ENCODE data around the gene LRPAP1.

Gene LRPAP1

DNA sequence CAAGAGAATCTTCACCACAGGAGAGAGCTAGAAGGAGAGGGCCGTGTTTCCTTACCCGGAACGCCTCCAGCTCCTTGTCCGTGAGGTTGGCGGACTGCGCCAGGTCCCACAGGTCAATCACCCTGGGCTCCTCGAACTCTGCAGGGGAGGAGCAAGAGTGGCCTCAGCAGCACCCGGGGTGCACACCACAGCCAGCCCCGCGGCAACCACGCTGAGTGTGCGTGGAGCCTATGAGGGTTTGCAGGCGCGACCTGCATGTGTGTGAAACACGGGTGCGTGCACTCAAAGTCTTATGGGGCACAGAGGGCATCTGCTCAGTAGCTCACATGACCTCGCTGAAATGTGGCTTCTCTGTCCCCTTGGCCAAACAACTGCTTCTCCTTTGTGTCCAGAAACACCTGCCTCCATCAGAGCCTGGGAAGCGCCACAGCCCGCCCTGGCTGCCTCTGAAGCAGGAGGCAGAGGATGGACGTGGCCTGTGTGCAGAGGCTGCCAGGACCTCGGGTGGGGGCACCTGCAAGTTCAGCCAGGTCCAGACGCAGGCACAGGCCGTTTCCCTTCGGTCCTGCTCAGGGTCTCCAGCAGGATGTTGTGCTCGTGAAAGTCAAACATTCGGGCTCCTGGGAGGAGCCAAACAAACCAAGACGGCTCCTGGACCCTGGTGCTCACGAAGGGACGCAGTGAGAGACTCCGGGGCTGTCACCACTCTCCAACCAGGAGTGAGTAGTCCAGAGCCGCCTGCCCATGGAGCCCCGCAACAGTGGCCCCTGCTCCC, 16.0 kb downstream of the LRPAP1 start:
- no peak for DNase-seq (ENCODE audit: low read depth)
- TF ChIP-seq, protein P1, sequence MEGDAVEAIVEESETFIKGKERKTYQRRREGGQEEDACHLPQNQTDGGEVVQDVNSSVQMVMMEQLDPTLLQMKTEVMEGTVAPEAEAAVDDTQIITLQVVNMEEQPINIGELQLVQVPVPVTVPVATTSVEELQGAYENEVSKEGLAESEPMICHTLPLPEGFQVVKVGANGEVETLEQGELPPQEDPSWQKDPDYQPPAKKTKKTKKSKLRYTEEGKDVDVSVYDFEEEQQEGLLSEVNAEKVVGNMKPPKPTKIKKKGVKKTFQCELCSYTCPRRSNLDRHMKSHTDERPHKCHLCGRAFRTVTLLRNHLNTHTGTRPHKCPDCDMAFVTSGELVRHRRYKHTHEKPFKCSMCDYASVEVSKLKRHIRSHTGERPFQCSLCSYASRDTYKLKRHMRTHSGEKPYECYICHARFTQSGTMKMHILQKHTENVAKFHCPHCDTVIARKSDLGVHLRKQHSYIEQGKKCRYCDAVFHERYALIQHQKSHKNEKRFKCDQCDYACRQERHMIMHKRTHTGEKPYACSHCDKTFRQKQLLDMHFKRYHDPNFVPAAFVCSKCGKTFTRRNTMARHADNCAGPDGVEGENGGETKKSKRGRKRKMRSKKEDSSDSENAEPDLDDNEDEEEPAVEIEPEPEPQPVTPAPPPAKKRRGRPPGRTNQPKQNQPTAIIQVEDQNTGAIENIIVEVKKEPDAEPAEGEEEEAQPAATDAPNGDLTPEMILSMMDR (IDR thresholded peaks at IDR 0.05; ENCODE audit: insufficient read depth, low read depth, low read length, missing control alignments) = no peak
- H3K4me3 ChIP-seq (ENCODE audit: low read depth, low read length) = no peak overlapping the region

DNA sequence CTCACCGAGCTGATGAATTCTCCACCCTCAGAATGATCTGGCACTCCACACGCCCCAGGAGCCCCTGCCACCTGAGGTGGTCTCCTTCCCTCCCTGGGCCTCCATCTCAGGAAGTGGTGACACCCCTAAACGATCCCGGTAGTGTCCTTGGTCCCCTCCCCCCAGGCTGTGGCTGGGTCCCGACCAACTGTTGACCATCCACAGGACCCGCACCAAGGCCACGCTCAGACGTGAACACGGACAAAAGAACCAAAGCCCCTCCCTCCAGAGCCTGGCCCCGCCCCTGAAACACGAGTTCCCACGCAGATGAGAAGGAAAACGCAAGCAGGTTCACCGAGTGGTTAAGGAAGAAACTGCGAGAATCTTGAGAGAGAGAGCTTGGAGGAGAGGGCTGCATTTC, 16.6 kb downstream of the LRPAP1 start:
- TF ChIP-seq, protein P1 (IDR thresholded peaks at IDR 0.05; ENCODE audit: insufficient read depth, low read depth, low read length, missing control alignments) = no peak
- no peak for DNase-seq (ENCODE audit: low read depth)

DNA sequence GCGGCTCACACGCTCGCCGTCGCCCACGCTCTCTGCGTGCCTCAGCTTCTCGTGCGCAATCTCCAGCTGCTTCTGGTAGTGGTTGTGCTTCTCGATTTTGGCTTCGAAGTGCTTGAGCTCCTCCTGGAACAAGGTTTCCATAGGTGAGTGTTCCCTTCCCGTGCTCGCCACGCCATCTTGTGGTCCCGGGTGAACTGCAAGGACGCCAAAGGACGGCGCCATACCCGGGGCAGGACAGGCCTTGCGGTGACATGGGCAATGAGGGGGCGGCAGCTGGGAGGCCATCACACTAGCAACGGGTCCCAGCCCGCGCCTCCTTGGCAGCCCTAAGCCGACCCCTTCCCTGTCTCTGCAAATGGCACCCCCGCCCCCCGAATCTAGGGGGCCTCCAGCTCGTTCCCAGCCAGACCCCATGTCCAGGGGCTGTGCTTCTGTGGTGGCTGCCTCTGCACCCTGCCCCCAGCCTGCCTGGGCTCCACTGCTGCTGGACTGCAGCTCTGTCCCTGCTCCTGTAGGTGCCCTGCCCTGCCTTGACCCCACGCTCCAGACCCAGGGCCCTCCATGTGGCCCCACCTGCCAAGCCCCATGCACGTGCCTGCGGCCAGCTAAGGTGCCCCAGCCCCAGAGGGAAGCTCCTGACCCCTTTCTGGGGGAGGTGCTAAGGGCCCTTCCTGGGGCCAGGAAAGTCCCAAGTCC, 17.3 kb downstream of the LRPAP1 start:
- TF ChIP-seq, protein P1 (IDR thresholded peaks at IDR 0.05; ENCODE audit: insufficient read depth, low read depth, low read length, missing control alignments) = no peak
- no peak for DNase-seq (ENCODE audit: low read depth)
- no peak overlapping the region for H3K4me3 ChIP-seq (ENCODE audit: low read depth, low read length)

More for the DNA sequence above, 16.6 kb downstream of the LRPAP1 start:
- no peak overlapping the region for H3K4me3 ChIP-seq (ENCODE audit: low read depth, low read length)

DNA sequence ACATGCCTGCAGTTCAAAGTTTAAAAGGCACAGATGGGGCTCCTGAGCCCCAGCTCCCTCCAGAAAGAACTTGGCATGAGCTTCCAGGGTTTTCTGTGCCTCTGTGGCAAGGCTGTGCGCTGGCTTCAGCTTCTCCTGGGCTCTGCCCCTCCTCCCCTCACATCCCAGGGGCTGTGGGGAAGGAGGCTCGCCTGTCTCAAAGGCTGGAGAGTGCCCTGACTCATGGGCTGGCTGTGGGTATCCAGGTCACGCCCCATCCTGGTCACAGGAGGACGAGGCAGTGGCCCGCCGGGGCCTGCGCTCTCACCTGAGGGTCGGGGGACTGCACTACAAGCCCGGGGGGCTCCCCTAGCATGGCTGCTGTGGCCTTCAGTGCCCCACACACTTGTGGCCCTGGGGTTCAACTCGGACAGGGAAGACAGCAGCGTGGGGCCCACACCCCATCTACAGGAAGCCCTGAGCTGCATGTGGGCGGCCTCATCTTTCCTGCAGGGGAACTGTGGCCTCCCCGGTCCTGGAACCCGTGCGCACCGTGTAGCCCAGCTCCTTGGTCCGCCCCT, 17.9 kb downstream of the LRPAP1 start:
- no peak overlapping the region for H3K4me3 ChIP-seq (ENCODE audit: low read depth, low read length)
- no peak for DNase-seq (ENCODE audit: low read depth)
- TF ChIP-seq, protein P1 (IDR thresholded peaks at IDR 0.05; ENCODE audit: insufficient read depth, low read depth, low read length, missing control alignments) = no peak

DNA sequence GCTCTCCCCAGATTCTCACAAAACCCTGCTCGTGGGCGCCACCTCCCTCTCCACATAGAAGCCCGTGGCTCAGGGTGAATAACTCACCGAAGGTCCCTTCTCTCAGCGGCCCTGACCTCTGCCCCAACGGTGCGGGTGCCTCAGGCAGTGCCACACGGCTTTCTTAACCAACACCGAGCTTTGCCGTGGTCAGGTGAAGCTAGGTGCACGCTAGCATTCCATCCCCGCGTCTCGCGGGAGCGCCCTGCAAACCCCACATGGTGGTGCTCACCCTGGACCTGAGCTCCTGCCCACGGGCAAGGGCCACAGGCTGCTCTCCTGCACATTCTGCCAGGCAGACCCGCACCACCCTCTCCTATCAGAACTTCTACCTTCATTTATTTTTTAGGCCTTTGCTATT, 18.4 kb downstream of the LRPAP1 start:
- TF ChIP-seq, protein P1 (IDR thresholded peaks at IDR 0.05; ENCODE audit: insufficient read depth, low read depth, low read length, missing control alignments) = no peak
- DNase-seq (ENCODE audit: low read depth) = no peak
- H3K4me3 ChIP-seq (ENCODE audit: low read depth, low read length) = no peak overlapping the region

DNA sequence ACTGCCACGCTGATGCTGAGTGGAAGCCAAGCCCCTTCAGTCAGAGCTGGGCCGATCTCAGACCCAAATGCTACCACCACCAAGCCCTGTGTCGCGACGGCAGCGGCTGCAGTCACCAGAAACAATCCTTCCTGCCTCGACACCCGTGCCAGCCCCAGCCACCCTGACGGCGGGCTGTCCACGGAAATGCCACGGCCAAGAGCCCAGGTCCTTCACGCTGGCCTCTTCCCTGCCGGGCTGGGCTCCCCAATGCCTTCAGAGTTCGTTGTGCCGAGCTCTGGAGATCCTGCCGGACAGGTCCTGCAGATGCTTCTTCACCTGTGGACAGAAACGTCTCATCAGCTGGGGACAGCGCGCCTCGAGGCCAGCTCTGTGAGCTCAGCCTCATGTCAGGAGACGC, 19.5 kb downstream of the LRPAP1 start:
- no peak for DNase-seq (ENCODE audit: low read depth)
- H3K4me3 ChIP-seq (ENCODE audit: low read depth, low read length) = no peak overlapping the region
- TF ChIP-seq, protein P1 (IDR thresholded peaks at IDR 0.05; ENCODE audit: insufficient read depth, low read depth, low read length, missing control alignments) = no peak
